ENCODE measurements around the gene PLEKHA8.

PLEKHA8 gene

DNA sequence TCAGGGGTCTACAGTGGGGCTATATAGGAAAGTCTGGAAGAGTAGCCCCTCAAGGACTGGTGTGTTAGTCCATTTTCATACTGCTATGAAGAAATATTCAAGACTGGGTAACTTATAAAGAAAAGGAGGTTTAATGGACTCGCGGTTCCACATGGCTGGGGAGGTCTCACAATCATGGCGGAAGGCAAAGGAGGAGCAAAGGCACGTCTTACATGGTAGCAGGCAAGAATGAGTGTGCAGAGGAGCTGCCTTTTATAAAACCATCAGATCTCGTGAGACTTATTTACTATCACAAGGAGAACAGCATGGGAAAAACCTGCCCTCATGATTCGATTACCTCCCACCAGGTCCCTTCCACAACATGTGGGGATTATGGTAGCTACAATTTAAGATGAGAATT is 4.7 kb upstream of the PLEKHA8 start:
- no peaks in the 10 kb centered on the region for H3K27me3 ChIP-seq (ENCODE audit: insufficient read depth, low read depth, severe bottlenecking)
- H3K27ac ChIP-seq = no peak overlapping the region
- DNase-seq = no peak
- no peaks in the 10 kb centered on the region for H3K9me3 ChIP-seq (ENCODE audit: severe bottlenecking)
- H3K4me3 ChIP-seq (ENCODE audit: low read depth, low read length) = no peak overlapping the region
- TF ChIP-seq, protein P1, sequence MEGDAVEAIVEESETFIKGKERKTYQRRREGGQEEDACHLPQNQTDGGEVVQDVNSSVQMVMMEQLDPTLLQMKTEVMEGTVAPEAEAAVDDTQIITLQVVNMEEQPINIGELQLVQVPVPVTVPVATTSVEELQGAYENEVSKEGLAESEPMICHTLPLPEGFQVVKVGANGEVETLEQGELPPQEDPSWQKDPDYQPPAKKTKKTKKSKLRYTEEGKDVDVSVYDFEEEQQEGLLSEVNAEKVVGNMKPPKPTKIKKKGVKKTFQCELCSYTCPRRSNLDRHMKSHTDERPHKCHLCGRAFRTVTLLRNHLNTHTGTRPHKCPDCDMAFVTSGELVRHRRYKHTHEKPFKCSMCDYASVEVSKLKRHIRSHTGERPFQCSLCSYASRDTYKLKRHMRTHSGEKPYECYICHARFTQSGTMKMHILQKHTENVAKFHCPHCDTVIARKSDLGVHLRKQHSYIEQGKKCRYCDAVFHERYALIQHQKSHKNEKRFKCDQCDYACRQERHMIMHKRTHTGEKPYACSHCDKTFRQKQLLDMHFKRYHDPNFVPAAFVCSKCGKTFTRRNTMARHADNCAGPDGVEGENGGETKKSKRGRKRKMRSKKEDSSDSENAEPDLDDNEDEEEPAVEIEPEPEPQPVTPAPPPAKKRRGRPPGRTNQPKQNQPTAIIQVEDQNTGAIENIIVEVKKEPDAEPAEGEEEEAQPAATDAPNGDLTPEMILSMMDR (IDR thresholded peaks at IDR 0.05; ENCODE audit: low read depth, low read length) = no peak
- H3K36me3 ChIP-seq = peaks cover under 1% of the 10 kb centered on the region; the same call in 1 of the 2 replicates

GRCh38 chr7:30026229-30027064 is 1.8 kb upstream of the PLEKHA8 start, which contains the start of gene FKBP14:
Gene FKBP14 (minus strand): TSS chr7:30026702. CDS start chr7:30026508, 194 bp downstream.
- TF ChIP-seq, protein P1 (IDR thresholded peaks at IDR 0.05; ENCODE audit: low read depth, low read length) = no peak
- peak within 1 kb of the TSS; percentile 61 for H3K27ac ChIP-seq
- peak within 1 kb of the TSS; percentile 54 for H3K4me3 ChIP-seq (ENCODE audit: low read depth, low read length)
- H3K27me3 ChIP-seq (ENCODE audit: insufficient read depth, low read depth, severe bottlenecking) = no peaks in the 10 kb centered on the region
- H3K36me3 ChIP-seq = no peaks in the 10 kb centered on the region
- DNase-seq = peak; percentile 98
- H3K9me3 ChIP-seq (ENCODE audit: severe bottlenecking) = no peaks in the 10 kb centered on the region

- Histone ChIP-seq H3K9me3 (ENCODE audit: severe bottlenecking) (no peaks in the 10 kb centered on the region), H3K4me3 (ENCODE audit: low read depth, low read length) (peak overlapping the region; percentile 54), H3K27ac (peak overlapping the region; percentile 12; the same call in 1 of the 2 replicates), H3K27me3 (ENCODE audit: insufficient read depth, low read depth, severe bottlenecking) (no peaks in the 10 kb centered on the region), H3K36me3 (no peaks in the 10 kb centered on the region)
- TF ChIP-seq, protein P1 (IDR thresholded peaks at IDR 0.05; ENCODE audit: low read depth, low read length) = no peak
- no peak for DNase-seq
Observed at GRCh38 chr7:30027065-30027456, 1.2 kb upstream of the PLEKHA8 start.

DNA sequence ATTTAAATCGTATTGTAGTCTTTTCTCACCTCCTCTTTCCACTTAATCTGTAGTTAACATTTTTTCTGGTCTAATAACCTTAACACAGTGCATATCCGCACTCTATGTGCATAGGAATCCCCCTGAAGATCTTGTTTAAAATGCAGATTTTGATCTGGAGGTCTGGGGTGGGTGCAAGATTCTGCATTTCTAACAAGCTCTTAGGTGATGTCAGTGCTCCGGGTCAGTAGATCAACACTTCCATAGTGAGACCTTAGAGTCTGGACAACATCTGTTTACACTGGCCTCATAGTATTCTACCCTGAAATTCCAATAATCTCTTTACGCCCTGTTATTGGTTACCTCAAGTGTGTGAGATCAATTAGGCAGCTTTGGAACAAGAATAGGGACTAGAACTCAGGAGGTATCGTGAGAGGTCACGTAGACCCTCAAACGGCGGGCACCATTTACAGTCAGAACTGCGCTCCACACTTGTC is 434 bp upstream of the PLEKHA8 start:
- no peak for DNase-seq
- Histone ChIP-seq H3K4me3 (ENCODE audit: low read depth, low read length) (peak overlapping the region; percentile 54), H3K36me3 (no peaks in the 10 kb centered on the region), H3K27ac (no peak overlapping the region), H3K9me3 (ENCODE audit: severe bottlenecking) (no peaks in the 10 kb centered on the region), H3K27me3 (ENCODE audit: insufficient read depth, low read depth, severe bottlenecking) (no peaks in the 10 kb centered on the region)
- TF ChIP-seq, protein P1 (IDR thresholded peaks at IDR 0.05; ENCODE audit: low read depth, low read length) = no peak

- peak; percentile 61 for DNase-seq
- TF ChIP-seq, protein P1 (IDR thresholded peaks at IDR 0.05; ENCODE audit: low read depth, low read length) = no peak
- Histone ChIP-seq H3K27me3 (ENCODE audit: insufficient read depth, low read depth, severe bottlenecking) (no peaks in the 10 kb centered on the region), H3K27ac (peak overlapping the region; percentile 77), H3K36me3 (peaks cover 5% of the 10 kb centered on the region; the same call in 1 of the 2 replicates), H3K9me3 (ENCODE audit: severe bottlenecking) (no peaks in the 10 kb centered on the region), H3K4me3 (ENCODE audit: low read depth, low read length) (peak overlapping the region; percentile 54)
Observed at GRCh38 chr7:30028749-30029635, 780 bp downstream of the PLEKHA8 start.
